K562 (cell line): Measurements from ENCODE around the gene TRMU. TPM values are rescaled to one million over a fixed set of nuclear protein-coding genes. Genes with fewer than 3 reads are reported as not detected.

ENCODE experiments used
- MGA ChIP-seq: fragments of 450-650 bp; IDR thresholded peaks from 2 replicates; pipeline ENCODE4 v1.6.1; 2016; ENCODE audit warnings: mild to moderate bottlenecking, moderate library complexity
- ZNF324 ChIP-seq: fragments of 250-450 bp; sonication (Bioruptor Pico); IDR thresholded peaks from 2 replicates; pipeline ENCODE4 v1.4.0; 2020; ENCODE audit warnings: mild to moderate bottlenecking
- polyA plus RNA-seq, 8 experiments: library from polyadenylated mRNA; depleted of rRNA in 4 of 8; stranded (reverse) in 5 of 8; unstranded in 3 of 8; fragments of >200 nt; fragmentation: Nextera tagmentation in 2 of 8; fragmentation: Illumina TruSeq in 1 of 8; extraction: Ambion mirVana in 2 of 8; extraction: Trizol in 1 of 8; gene quantifications; 2 replicates each; pipeline versions ENCODE4 v1.2.1 to v1.2.3, GENCODE V29; 2011 to 2014; ENCODE audit warnings: inconsistent platforms in 1 of 8, missing spikeins in 1 of 8
- total RNA-seq, 7 experiments: library from RNA; depleted of rRNA in 6 of 7; stranded (reverse); fragments of >200 nt in 6 of 7; fragmentation: Illumina TruSeq in 2 of 7; extraction: Trizol in 2 of 7; gene quantifications; 2 replicates each; pipeline versions ENCODE4 v1.2.1 to v1.2.3, GENCODE V29; 2011 to 2021; ENCODE audit warnings: low replicate concordance in 1 of 7

The TRMU gene
- total and polyA plus RNA-seq, 9 of the 15 experiments (the other 6 are each of a cell fraction or from before 2014, with no cell fraction given) = 2.3 to 49.9 (median 35.3) TPM

- no peak for TF ChIP-seq MGA
- TF ChIP-seq ZNF324 (CRISPR knock-in tag) = no peak
These were observed 45.1 kb downstream of the TRMU start (continued) for GRCh38 chr22:46380581-46380980.
